A549 treated with AZD2906 at 1 μM for 4 hours (cell line): ENCODE data around the gene CD19. TPM values are rescaled to one million over a fixed set of nuclear protein-coding genes. Genes with fewer than 3 reads are reported as not detected.

Experiments
- total RNA-seq: library from RNA; stranded (reverse); fragments of 200-300 nt; extraction: Qiagen RNA extraction; gene quantifications from 5 replicates; pipeline ENCODE4 v1.2.3, GENCODE V29; 2022

CD19 gene
- not detected in 5 replicates for total RNA-seq

DNA sequence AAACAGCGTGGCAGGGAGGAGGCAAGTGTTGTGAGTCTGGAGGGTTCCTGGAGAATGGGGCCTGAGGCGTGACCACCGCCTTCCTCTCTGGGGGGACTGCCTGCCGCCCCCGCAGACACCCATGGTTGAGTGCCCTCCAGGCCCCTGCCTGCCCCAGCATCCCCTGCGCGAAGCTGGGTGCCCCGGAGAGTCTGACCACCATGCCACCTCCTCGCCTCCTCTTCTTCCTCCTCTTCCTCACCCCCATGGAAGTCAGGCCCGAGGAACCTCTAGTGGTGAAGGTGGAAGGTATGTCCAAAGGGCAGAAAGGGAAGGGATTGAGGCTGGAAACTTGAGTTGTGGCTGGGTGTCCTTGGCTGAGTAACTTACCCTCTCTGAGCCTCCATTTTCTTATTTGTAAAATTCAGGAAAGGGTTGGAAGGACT lies at the start of gene CD19:
Gene CD19, plus strand, starts transcription at position 171 of the 425 bp plus-strand sequence. Its CDS starts 30 bp downstream, at position 201.

GRCh38 chr16:28924762-28925385 lies 6.9 kb upstream of the CD19 start, which contains the start of gene RABEP2:
Gene RABEP2, minus strand, starts transcription at chr16:28925238. Its CDS starts 75 bp downstream, at chr16:28925163.

GRCh38 chr16:28950648-28951409 lies 19.1 kb downstream of the CD19 start, which contains the start of gene NFATC2IP:
Gene NFATC2IP, plus strand, starts transcription at chr16:28950937. Its CDS starts 75 bp downstream, at chr16:28951012.

GRCh38 chr16:28974437-28975157 lies 42.8 kb downstream of the CD19 start, which contains the start of gene SPNS1:
Gene SPNS1, plus strand, starts transcription at chr16:28974778. Its CDS starts 374 bp downstream, at chr16:28975152.

DNA sequence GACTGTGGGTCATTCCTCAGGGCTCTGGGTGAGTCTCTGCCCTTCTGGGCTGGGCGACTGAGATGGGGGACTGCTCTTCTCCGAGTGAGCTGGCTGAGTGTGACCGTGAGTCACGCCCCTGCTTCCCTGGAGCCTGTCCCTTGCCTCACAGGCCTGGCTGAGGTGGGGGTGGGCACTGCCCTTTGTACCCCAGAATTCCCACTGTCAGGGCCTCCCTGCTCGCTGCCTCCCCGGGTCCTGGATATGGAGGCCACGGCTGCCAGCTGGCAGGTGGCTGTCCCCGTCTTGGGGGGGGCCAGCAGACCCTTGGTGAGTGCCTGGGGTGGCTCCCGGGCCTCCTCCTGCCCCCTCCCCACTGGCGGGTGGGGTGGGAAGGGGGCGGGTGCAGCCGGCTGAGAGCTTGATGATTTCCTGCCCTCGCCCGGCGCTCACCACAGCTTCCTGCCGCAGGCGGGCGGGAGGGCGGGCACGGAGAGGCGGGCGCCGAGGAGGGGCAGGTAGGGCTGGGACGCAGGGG lies 52.9 kb downstream of the CD19 start, which contains the start of gene LAT:
Gene LAT, plus strand, starts transcription at position 434 of the 517 bp plus-strand sequence. CDS start 366 bp downstream, outside the sequence.

Other genes with a start within 250 kb of the CD19 start
- gene EIF3C, start 220.5 kb upstream of the CD19 start, total RNA-seq: 203 to 364 TPM (median 349 TPM) in 5 replicates
- gene NPIPB9, start 180.2 kb upstream of the CD19 start, total RNA-seq: 1.1 to 1.7 TPM (median 1.4 TPM) in 5 replicates
- 82.9 to 130 TPM (median 121 TPM) in 5 replicates for gene ATXN2L, start 109.0 kb upstream of the CD19 start, total RNA-seq
- gene TUFM, start 85.6 kb upstream of the CD19 start, total RNA-seq: 221 to 309 TPM (median 290 TPM) in 5 replicates
- gene SH2B1, start 68.1 kb upstream of the CD19 start, total RNA-seq: 20.6 to 31.7 TPM (median 26.7 TPM) in 5 replicates
- 1.3 to 5.2 TPM (median 1.5 TPM) in 5 replicates for gene ATP2A1, start 53.5 kb upstream of the CD19 start, total RNA-seq
- gene RABEP2, start 6.7 kb upstream of the CD19 start, total RNA-seq: 7.3 to 10.4 TPM (median 8.7 TPM) in 5 replicates
- gene NFATC2IP, start 19.0 kb downstream of the CD19 start, total RNA-seq: 18.8 to 27.7 TPM (median 24.8 TPM) in 5 replicates
- 52.8 to 83.6 TPM (median 74.8 TPM) in 5 replicates for gene SPNS1, start 42.8 kb downstream of the CD19 start, total RNA-seq
- 2.7 to 4.3 TPM (median 3.6 TPM) in 5 replicates for gene LAT, start 53.1 kb downstream of the CD19 start, total RNA-seq